ENCODE measurements around the gene FAM83F.

The FAM83F gene

GRCh38 chr22:40065981-40066380 is 71.2 kb downstream of the FAM83F start:
- no peak for DNase-seq (ENCODE audit: low spot score)

- no peak for DNase-seq (ENCODE audit: low spot score)
Measured at GRCh38 chr22:40067639-40068038, 72.9 kb downstream of the FAM83F start.

- DNase-seq (ENCODE audit: low spot score): no peak
Measured at GRCh38 chr22:40070701-40071100, 75.9 kb downstream of the FAM83F start.

- no peak for DNase-seq (ENCODE audit: low spot score)
Measured at GRCh38 chr22:40071720-40072119, 77.0 kb downstream of the FAM83F start.

GRCh38 chr22:40076702-40077645 is 82.2 kb downstream of the FAM83F start:
- no peak for DNase-seq (ENCODE audit: low spot score)

GRCh38 chr22:40077646-40078016 is 82.9 kb downstream of the FAM83F start:
- no peak for DNase-seq (ENCODE audit: low spot score)

- no peak for DNase-seq (ENCODE audit: low spot score)
Measured at GRCh38 chr22:40081662-40082061, 86.9 kb downstream of the FAM83F start.

- no peak for DNase-seq (ENCODE audit: low spot score)
Measured at GRCh38 chr22:40082184-40082583, 87.4 kb downstream of the FAM83F start.

- no peak for DNase-seq (ENCODE audit: low spot score)
Measured at GRCh38 chr22:40083794-40084193, 89.0 kb downstream of the FAM83F start.

GRCh38 chr22:40084246-40084645 is 89.5 kb downstream of the FAM83F start:
- DNase-seq (ENCODE audit: low spot score): no peak

GRCh38 chr22:40088818-40089217 is 94.1 kb downstream of the FAM83F start:
- no peak for DNase-seq (ENCODE audit: low spot score)
